GM21515 (cell line): ENCODE results near the gene SLAMF6.
"Not testable (repeated sequence)": the region's sequence is repeated elsewhere in the genome, so short reads cannot be mapped to it uniquely, and the experiment has no call there.

Source experiments
- ATAC-seq: cut with Tn5 transposase; IDR thresholded peaks from one replicate; pipeline ENCODE4 v1.9.1; 2021; ENCODE audit not compliant: unreplicated experiment

The SLAMF6 gene

GRCh38 chr1:160522622-160523345 lies at the start of gene SLAMF6:
TSS of gene SLAMF6 (minus strand) at chr1:160523255. CDS start at chr1:160523192, 63 bp downstream.
- ATAC-seq = peak; percentile 40

GRCh38 chr1:160570840-160571239 lies 47.8 kb upstream of the SLAMF6 start:
- no peak for ATAC-seq

DNA sequence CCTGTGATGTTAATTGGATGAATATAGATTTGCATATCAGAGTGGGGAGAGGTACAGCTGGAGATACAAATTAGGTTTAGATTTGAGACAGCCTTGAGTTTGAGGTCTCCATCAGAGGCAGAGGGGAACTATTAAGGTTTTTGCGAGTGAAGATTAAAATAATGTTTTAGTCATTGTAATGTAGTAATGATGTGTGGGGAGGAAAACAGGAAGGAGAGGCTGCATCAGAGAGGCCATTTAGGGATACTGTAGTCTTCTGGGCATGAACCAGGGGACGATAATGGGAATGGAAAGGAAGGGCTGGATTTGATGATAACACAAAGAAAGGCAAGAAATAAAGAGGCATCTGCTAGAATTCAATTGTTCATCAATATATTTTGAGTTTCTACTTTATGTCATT lies 46.8 kb upstream of the SLAMF6 start:
- no peak for ATAC-seq

DNA sequence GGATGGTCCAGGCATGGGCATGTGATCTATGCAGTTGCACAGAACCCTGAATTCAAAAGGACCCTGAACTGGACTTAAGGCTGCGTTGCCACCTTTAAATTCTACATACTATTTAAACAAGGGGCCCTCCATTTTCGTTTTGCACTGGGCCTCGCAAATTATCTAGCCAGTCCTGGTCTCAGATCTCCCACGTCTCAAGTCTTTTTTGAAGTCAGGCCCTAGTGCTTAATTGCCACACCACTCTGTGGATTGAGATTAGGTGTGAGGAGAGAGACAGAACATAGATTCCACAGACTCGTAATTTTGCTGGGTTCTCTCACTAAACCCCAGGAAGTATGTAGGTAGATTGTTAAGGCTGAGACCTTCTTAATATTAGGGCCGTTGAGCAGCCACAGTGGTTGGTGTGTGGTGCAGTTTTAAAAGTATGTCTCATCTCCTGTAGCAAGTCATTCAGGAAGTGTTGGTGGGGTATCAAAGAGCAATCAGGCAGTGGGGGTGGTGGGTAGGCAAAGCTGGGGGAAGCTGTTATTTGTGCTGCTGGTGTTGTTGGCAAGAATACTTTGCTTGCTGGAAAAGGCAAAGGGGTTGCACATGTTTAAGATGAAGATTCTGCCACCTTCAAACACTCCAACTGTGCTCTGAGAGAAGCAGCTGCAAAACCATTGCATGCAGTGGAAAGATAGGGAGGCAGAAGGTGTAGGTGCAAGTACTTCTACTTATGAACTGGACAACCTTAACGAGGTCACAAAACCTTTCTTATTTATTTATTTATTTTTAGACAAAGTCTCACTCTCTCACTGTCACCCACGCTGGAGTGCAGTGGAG lies 45.0 kb upstream of the SLAMF6 start:
- no peak for ATAC-seq

DNA sequence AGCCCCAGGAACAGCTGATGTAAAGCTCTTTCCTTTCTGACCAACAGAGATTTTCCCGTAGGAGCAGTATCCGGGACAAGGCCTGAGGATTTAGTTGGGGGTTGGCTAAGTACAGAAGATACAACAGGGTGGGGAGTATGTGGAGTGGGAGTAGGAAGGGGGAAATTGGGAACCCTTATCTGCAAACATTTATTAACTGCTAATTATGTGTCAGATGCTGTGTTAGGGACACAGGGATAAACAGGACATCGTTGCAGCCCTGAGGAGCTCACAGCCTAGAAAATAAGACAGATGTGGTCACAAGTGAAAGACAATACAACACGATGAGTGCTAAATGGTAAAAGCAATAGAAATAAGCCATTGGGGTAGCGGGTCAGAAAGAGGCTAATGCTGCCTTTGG lies 44.3 kb upstream of the SLAMF6 start:
- no peak for ATAC-seq

- no peak for ATAC-seq
These were observed 42.5 kb upstream of the SLAMF6 start for GRCh38 chr1:160565564-160565963.

DNA sequence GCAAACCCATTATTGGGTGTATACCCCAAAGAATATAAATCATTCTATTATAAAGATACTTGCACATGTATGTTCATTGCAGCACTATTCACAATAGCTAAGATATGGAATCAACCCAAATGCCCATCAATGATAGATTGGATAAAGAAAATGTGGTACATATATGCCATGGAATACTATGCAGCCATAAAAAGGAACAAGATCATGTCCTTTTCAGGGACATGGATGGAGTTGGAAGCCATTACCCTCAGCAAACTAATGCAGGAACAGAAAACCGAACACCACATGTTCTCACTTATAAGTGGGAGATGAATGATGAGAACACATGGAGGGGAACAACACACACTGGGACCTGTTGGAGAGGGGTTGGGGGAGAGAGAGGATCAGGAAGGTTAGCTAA lies 40.2 kb upstream of the SLAMF6 start:
- not testable (repeated sequence) for ATAC-seq

- ATAC-seq = not testable (repeated sequence)
These were observed 39.7 kb upstream of the SLAMF6 start for GRCh38 chr1:160562745-160563144.

DNA sequence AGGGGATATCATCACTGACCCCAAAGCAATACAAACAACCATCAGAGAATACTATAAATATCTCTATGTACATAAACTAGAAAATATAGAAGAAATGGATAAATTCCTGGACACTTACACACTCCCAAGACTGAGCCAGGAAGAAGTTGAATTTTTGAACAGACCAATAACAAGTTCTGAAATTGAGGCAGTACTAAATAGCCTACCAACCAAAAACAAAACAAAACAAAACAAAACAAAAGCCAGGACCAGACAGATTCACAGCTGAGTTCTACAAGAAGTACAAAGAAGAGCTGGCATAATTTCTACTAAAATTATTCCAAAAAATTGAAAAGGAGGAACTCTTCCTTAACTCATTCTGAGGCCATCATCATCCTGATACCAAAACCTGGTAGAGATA lies 37.8 kb upstream of the SLAMF6 start:
- no peak for ATAC-seq

DNA sequence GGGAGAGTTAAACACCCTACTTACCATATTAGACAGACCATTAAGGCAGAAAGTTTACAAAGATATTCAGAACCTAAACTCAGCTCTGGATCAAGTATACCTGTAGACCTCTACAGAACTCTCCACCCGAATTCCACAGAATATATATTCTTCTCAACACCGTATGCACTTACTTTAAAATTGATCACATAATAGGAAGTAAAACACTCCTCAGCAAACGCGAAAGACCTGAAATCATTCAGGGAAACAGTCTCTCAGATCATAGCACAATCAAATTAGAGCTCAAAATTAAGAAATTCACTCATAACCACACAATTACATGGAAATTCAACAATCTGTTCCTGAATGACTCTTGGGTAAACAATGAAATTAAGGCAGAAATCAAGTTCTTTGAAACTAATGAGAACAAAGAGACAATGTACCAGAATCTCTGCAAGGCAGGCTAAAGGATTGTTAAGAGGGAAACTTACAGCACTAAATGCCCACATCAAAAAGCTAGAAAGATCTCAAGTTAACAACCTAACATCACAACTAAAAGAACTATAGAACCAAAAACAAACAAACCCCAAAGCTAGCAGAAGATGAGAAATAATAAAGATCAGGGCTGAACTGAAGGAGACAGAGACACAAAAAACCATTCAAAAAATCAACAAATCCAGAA lies 37.1 kb upstream of the SLAMF6 start:
- ATAC-seq = no peak

- not testable (repeated sequence) for ATAC-seq
These were observed 36.4 kb upstream of the SLAMF6 start for GRCh38 chr1:160559437-160559836.

GRCh38 chr1:160558660-160559380 lies 35.8 kb upstream of the SLAMF6 start:
- ATAC-seq = no peak

DNA sequence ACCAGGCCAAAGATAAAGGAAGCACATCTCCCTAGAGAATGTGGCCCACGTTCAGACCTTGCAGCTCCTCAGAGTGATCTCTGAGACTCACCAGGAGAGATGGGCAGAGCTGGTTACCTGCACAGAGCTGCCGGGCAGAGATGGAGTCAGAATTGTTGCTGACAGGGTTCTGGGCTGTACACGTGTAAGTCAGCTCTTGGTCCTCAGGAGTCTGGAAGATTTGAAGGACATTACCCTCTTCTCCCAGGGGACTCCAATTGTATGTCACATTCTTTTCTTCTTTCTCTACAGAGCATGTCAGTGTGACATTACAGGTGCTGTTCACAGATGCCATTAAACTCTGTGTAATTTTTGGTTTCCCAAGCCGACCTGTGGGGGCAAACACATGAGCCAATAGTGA lies 30.7 kb upstream of the SLAMF6 start:
- ATAC-seq = no peak

- no peak for ATAC-seq
These were observed 29.4 kb upstream of the SLAMF6 start for GRCh38 chr1:160552425-160552824.

- ATAC-seq = no peak
These were observed 27.5 kb upstream of the SLAMF6 start for GRCh38 chr1:160550572-160551034.

GRCh38 chr1:160549665-160550006 lies 26.6 kb upstream of the SLAMF6 start:
- no peak for ATAC-seq

DNA sequence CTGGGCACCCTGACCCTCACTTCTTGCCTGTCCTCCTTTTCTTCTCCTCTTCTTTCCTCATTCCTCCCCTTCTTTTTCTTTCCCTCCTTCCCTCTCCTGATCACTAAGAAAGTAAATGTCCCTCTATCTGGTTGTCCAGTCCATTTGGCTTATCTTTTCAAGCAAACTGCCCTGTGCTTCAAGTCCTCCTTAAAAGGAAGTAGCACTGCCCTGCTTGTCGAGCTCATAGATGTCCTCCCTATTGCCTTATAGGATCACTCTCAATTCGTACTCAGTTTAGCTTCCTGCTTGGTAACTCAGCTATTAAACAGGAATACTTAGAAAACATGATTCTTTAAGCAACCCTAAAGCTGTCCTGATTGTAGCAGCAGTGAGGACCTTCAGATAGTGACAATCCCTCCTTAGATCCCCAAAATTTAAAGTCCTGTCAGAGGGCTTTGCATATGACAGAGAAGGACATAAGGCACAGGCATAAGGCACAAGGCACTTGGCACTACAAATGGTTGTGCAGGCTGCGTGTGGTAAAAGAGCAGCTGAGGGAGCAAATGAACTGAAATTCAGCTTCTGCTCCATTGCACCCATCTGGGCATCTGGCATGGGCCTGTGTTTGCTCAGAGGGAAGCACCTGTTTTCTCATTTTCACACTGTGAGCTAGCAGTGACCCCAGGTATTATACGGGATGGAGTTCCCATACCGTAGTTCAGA lies 26.1 kb upstream of the SLAMF6 start:
- ATAC-seq = peak; percentile 37

DNA sequence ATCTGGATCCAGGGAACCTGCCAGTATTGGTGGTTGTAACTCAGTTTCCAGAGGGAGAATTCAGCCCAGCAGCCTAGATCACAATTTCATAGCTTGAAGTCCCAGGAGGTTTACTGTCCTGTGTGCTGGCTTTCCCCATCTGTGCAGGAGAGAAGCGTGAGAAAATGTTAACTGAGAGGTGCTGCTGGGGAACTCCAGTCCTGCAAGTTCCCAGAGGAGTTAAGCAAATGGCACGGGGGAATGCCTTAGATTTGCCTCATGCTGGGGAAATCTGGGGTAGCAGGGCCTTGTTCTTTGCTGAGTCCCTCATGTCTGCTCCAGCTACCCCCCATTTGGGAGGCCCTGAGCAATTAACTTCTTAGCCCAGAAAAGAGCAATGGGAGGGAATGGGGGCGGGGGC lies 25.1 kb upstream of the SLAMF6 start:
- ATAC-seq = peak; percentile 56

DNA sequence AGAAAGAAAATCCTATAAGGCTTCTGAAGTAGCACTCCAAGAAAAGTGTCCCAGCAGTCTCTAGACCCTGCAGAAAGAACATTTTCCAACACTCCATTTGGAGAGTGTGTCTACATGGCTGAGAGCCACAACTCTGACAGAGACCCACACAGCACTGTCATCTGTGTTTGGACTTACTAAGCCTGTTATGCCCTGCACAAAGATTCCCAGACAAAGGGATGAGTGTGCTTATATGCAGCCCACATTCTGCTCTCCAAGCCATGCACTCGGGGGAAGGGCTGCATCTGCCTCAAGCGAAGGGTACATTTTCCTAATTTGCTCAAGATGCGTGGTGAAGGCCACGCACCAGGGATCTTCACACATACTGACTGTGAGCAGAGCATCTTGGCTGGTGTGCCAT lies 24.4 kb upstream of the SLAMF6 start:
- no peak for ATAC-seq

DNA sequence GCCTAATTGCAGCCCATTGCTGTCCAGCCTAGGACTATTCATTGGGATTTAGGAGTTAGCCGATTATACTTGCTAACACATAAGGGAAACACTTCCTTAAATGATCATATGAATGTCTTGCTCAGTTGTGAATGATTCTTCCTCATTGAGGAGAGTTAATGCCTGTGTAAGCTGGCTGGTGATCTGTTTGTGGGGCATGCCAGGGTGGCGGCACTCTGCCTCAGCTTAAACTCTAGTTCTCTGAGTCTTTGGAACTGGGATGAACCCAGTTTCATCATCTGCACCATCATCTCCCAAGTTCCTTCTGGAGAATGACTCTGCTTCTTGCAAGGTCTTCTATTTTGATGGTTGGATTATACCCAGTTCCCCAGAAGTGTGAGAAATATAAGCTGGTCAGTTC lies 23.9 kb upstream of the SLAMF6 start:
- ATAC-seq = no peak

- ATAC-seq = no peak
These were observed 21.6 kb upstream of the SLAMF6 start for GRCh38 chr1:160544647-160545046.
